ENCODE results near the gene ADAMTS17. TPM values are rescaled to one million over a fixed set of nuclear protein-coding genes. Genes with fewer than 3 reads are reported as not detected.

Gene ADAMTS17
- total RNA-seq, 1 experiment from 2014 or later = 7.7 TPM

- Mint-ChIP-seq H3K9me3 (ENCODE audit: unreplicated experiment) (no peaks in the 10 kb centered on the region), H3K36me3 (ENCODE audit: insufficient read depth, unreplicated experiment) (no peaks in the 10 kb centered on the region), H3K27me3 (ENCODE audit: insufficient read depth, unreplicated experiment) (no peaks in the 10 kb centered on the region), H3K27ac (ENCODE audit: low read depth, unreplicated experiment) (no peak overlapping the region), H3K4me3 (ENCODE audit: unreplicated experiment) (no peak overlapping the region), H3K4me1 (ENCODE audit: insufficient read depth, unreplicated experiment) (no peaks in the 10 kb centered on the region)
- no TSS peak for BruUV-seq (replicated peaks)
- intact Hi-C loops (cut with micrococcal nuclease) = no loop called here
- POLR2A ChIA-PET = no interaction called here
- CTCF ChIA-PET = interaction anchor here (0.5 to 1.2 kb wide), 2 partner anchors 255 to 1154 kb away, joined by 4 read pairs; no protein-coding TSS in a partner anchor
- no peak for DNase-seq (ENCODE audit: unreplicated experiment)
- TF ChIP-seq CTCF (IDR thresholded peaks at IDR 0.05; ENCODE audit: unreplicated experiment) = no peak
Observed at GRCh38 chr15:100254285-100254684, 87.5 kb downstream of the ADAMTS17 start.

GRCh38 chr15:100253640-100254039, 88.1 kb downstream of the ADAMTS17 start:
- no peaks in the 10 kb centered on the region for H3K27me3 Mint-ChIP-seq (ENCODE audit: insufficient read depth, unreplicated experiment)
- ChIA-PET CTCF (no interaction called here), POLR2A (no interaction called here)
- no peak for DNase-seq (ENCODE audit: unreplicated experiment)
- BruUV-seq (replicated peaks) = no TSS peak
- H3K27ac Mint-ChIP-seq (ENCODE audit: low read depth, unreplicated experiment) = no peak overlapping the region
- H3K36me3 Mint-ChIP-seq (ENCODE audit: insufficient read depth, unreplicated experiment) = no peaks in the 10 kb centered on the region
- TF ChIP-seq CTCF (IDR thresholded peaks at IDR 0.05; ENCODE audit: unreplicated experiment) = no peak
- no peaks in the 10 kb centered on the region for H3K4me1 Mint-ChIP-seq (ENCODE audit: insufficient read depth, unreplicated experiment)
- intact Hi-C loops (cut with micrococcal nuclease) = no loop called here
- H3K4me3 Mint-ChIP-seq (ENCODE audit: unreplicated experiment) = no peak overlapping the region
- H3K9me3 Mint-ChIP-seq (ENCODE audit: unreplicated experiment) = no peaks in the 10 kb centered on the region

GRCh38 chr15:100252779-100253417, 88.9 kb downstream of the ADAMTS17 start:
- ChIA-PET POLR2A (no interaction called here), CTCF (interaction anchor here (0.6 kb wide), 2 partner anchors 95 to 1315 kb away, joined by 3 read pairs; no protein-coding TSS in a partner anchor)
- no peak for DNase-seq (ENCODE audit: unreplicated experiment)
- Mint-ChIP-seq H3K36me3 (ENCODE audit: insufficient read depth, unreplicated experiment) (no peaks in the 10 kb centered on the region), H3K4me3 (ENCODE audit: unreplicated experiment) (no peak overlapping the region), H3K9me3 (ENCODE audit: unreplicated experiment) (no peaks in the 10 kb centered on the region), H3K27me3 (ENCODE audit: insufficient read depth, unreplicated experiment) (no peaks in the 10 kb centered on the region), H3K4me1 (ENCODE audit: insufficient read depth, unreplicated experiment) (no peaks in the 10 kb centered on the region), H3K27ac (ENCODE audit: low read depth, unreplicated experiment) (no peak overlapping the region)
- intact Hi-C loops (cut with micrococcal nuclease) = no loop called here
- BruUV-seq (replicated peaks) = no TSS peak
- no peak for TF ChIP-seq CTCF (IDR thresholded peaks at IDR 0.05; ENCODE audit: unreplicated experiment)

GRCh38 chr15:100252359-100252758, 89.4 kb downstream of the ADAMTS17 start:
- CTCF ChIA-PET = no interaction called here

More at GRCh38 chr15:100252359-100252758, 89.4 kb downstream of the ADAMTS17 start:
- H3K4me3 Mint-ChIP-seq (ENCODE audit: unreplicated experiment) = no peak overlapping the region
- H3K27ac Mint-ChIP-seq (ENCODE audit: low read depth, unreplicated experiment) = no peak overlapping the region
- no peaks in the 10 kb centered on the region for H3K9me3 Mint-ChIP-seq (ENCODE audit: unreplicated experiment)
- H3K36me3 Mint-ChIP-seq (ENCODE audit: insufficient read depth, unreplicated experiment) = no peaks in the 10 kb centered on the region
- DNase-seq (ENCODE audit: unreplicated experiment) = no peak
- H3K4me1 Mint-ChIP-seq (ENCODE audit: insufficient read depth, unreplicated experiment) = no peaks in the 10 kb centered on the region
- POLR2A ChIA-PET = no interaction called here
- no TSS peak for BruUV-seq (replicated peaks)
- intact Hi-C loops (cut with micrococcal nuclease) = no loop called here
- TF ChIP-seq CTCF (IDR thresholded peaks at IDR 0.05; ENCODE audit: unreplicated experiment) = no peak
- no peaks in the 10 kb centered on the region for H3K27me3 Mint-ChIP-seq (ENCODE audit: insufficient read depth, unreplicated experiment)

Data from MCF 10A (cell line).